SK-N-SH treated with all-trans-retinoic acid at 6 μM for 48 hours (cell line): Measurements from ENCODE around the gene MS4A7.

Source experiments
- CSDC2 ChIP-seq: fragments of 250-450 bp; sonication (Bioruptor Pico); IDR thresholded peaks from 2 replicates; pipeline ENCODE4 v1.5.0; 2020; ENCODE audit warnings: mild to moderate bottlenecking, moderate library complexity
- CSRNP3 ChIP-seq: fragments of 250-450 bp; sonication (Bioruptor Pico); IDR thresholded peaks from 2 replicates; pipeline ENCODE4 v1.5.1; 2021; ENCODE audit warnings: mild to moderate bottlenecking, moderate library complexity
- ISL1 ChIP-seq: fragments of 250-450 bp; sonication (Bioruptor Pico); IDR thresholded peaks from 2 replicates; pipeline ENCODE4 v2.1.2; 2022; ENCODE audit warnings: mild to moderate bottlenecking, moderate library complexity
- PATZ1 ChIP-seq: fragments of 250-450 bp; sonication (Bioruptor Pico); IDR thresholded peaks from 2 replicates; pipeline ENCODE4 v1.8.0; 2020; ENCODE audit warnings: mild to moderate bottlenecking, moderate library complexity, borderline replicate concordance
- RARB ChIP-seq: fragments of 250-450 bp; sonication (Bioruptor Pico); IDR thresholded peaks from 2 replicates; pipeline ENCODE4 v1.8.0; 2021; ENCODE audit warnings: mild to moderate bottlenecking, moderate library complexity
- SNAI2 ChIP-seq: fragments of 250-450 bp; sonication (Bioruptor Pico); IDR thresholded peaks from 2 replicates; pipeline ENCODE4 v1.5.0; 2020; ENCODE audit warnings: mild to moderate bottlenecking, moderate library complexity
- ZNF70 ChIP-seq: fragments of 450-650 bp; formaldehyde crosslinking; IDR thresholded peaks from 2 replicates; pipeline ENCODE4 v1.5.0; 2020; ENCODE audit warnings: mild to moderate bottlenecking, moderate library complexity

- TF ChIP-seq CSDC2 (CRISPR knock-in tag) = no peak
- no peak for TF ChIP-seq CSRNP3
- no peak for TF ChIP-seq RARB
- TF ChIP-seq SNAI2 (CRISPR knock-in tag) = no peak
- no peak for TF ChIP-seq ISL1 (CRISPR knock-in tag)
- no peak for TF ChIP-seq PATZ1 (CRISPR knock-in tag)
- TF ChIP-seq ZNF70 (CRISPR knock-in tag) = no peak
Measured at GRCh38 chr11:60422609-60423008, 44.3 kb downstream of the MS4A7 start.
